Endodermal cell (in vitro differentiated cells): ENCODE results near the gene DHX38. TPM values are rescaled to one million over a fixed set of nuclear protein-coding genes. Genes with fewer than 3 reads are reported as not detected.
"Not testable (repeated sequence)": the region's sequence is repeated elsewhere in the genome, so short reads cannot be mapped to it uniquely, and the experiment has no call there.

Experiments
- DNase-seq: peaks from one replicate; pipeline ENCODE4 v3.0.0-alpha.2; 2017
- H3K27ac ChIP-seq: 2 replicates; pipeline ENCODE4 v1.5.1; 2013; ENCODE audit warnings: mild to moderate bottlenecking, low read depth, low read length, moderate library complexity
- H3K27me3 ChIP-seq: 2 replicates; pipeline ENCODE4 v1.6.1; 2013; ENCODE audit warnings: mild to moderate bottlenecking, low read length, moderate library complexity; ENCODE audit not compliant: insufficient read depth, control insufficient read depth, poor library complexity, severe bottlenecking
- H3K36me3 ChIP-seq: 2 replicates; pipeline ENCODE4 v1.7.0; 2013; ENCODE audit warnings: mild to moderate bottlenecking, low read length, moderate library complexity; ENCODE audit not compliant: control insufficient read depth, insufficient read depth
- H3K4me1 ChIP-seq: one replicate; pipeline ENCODE4 v1.7.0; 2013; ENCODE audit warnings: low read length; ENCODE audit not compliant: control insufficient read depth, insufficient read depth
- H3K4me3 ChIP-seq: 2 replicates; pipeline ENCODE4 v1.5.1; 2013; ENCODE audit warnings: mild to moderate bottlenecking, low read length, moderate library complexity
- H3K9ac ChIP-seq: 2 replicates; pipeline ENCODE4 v1.6.1; 2013; ENCODE audit warnings: mild to moderate bottlenecking, low read length, moderate library complexity; ENCODE audit not compliant: poor library complexity, severe bottlenecking; ENCODE audit errors: extremely low read depth
- H3K9me3 ChIP-seq: 2 replicates; pipeline ENCODE4 v1.6.1; 2013; ENCODE audit warnings: mild to moderate bottlenecking, low read length, moderate library complexity; ENCODE audit not compliant: control insufficient read depth
- H3K27ac Mint-ChIP-seq: 2 replicates; pipeline ENCODE4 v1.8.0; 2020; ENCODE audit warnings: mixed read lengths
- H3K27me3 Mint-ChIP-seq: 2 replicates; pipeline ENCODE4 v1.8.0; 2021; ENCODE audit warnings: mild to moderate bottlenecking, mixed read lengths; ENCODE audit not compliant: insufficient read depth
- H3K36me3 Mint-ChIP-seq: 2 replicates; pipeline ENCODE4 v1.8.0; 2020; ENCODE audit warnings: low read depth, mixed read lengths
- H3K4me1 Mint-ChIP-seq: 2 replicates; pipeline ENCODE4 v1.8.0; 2020; ENCODE audit warnings: mixed read lengths
- H3K4me3 Mint-ChIP-seq: 2 replicates; pipeline ENCODE4 v1.8.0; 2020; ENCODE audit warnings: mild to moderate bottlenecking, moderate library complexity, mixed read lengths
- H3K9me3 Mint-ChIP-seq: 2 replicates; pipeline ENCODE4 v1.8.0; 2020; ENCODE audit warnings: mild to moderate bottlenecking, mixed read lengths
- WGBS, 2 experiments: methylation state at CpG; one replicate each; pipeline versions ENCODE4 v1.1.5 to v1.1.7; 2013; ENCODE audit warnings: missing lambda C conversion rate in 2 of 2, mixed read lengths in 1 of 2; ENCODE audit not compliant: insufficient coverage in 1 of 2, insufficient read length in 1 of 2; 5-methylcytosine and 5-hydroxymethylcytosine counted together
- total RNA-seq, 2 donors: library from RNA; stranded (reverse); fragmentation: NEBNext Ultra II Directional in 1 of 2; extraction: Animal tissue kit (Norgen Biotek cat#: 25700) in 1 of 2; gene quantifications; 2 replicates in 1 of 2; 3 replicates in 1 of 2; pipeline ENCODE4 v1.2.1, GENCODE V29; 2021
- TF ChIP-seq, protein P1 (sequence below): fragments of 200-600 bp; sonication (generic); conservative IDR thresholded peaks from 2 replicates; pipeline ENCODE4 v1.5.0; 2021; ENCODE audit warnings: antibody characterized with exemption, mild to moderate bottlenecking

Gene DHX38
- total RNA-seq, 2 donors from 2014 or later, result 66.9 to 80.1 TPM

DNA sequence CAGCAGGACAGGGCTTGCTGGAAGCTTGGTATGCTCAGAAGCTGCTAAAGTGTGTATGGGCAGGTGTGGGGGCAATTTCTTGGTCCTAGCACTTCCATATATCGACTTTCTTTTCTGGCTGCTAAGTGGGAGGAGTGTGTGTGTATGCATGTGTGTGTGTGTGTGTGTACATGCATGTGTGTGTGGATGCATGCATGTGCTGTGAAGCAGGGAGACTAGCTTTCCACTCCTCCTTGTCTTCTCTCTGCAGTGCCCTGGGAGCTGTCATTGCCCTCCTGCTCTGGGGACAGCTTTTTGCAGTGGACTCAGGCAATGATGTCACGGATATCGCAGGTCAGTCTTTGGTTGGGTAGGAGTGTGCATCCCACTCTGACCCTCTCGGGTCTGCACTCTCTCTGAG lies 37.7 kb upstream of the DHX38 start:
- H3K27ac Mint-ChIP-seq, result no peak overlapping the region
- no peaks in the 10 kb centered on the region for H3K36me3 Mint-ChIP-seq
- H3K9me3 Mint-ChIP-seq, result no peaks in the 10 kb centered on the region
- Histone ChIP-seq H3K4me3 (no peak overlapping the region), H3K9ac (no peak overlapping the region), H3K27ac (no peak overlapping the region), H3K27me3 (no peaks in the 10 kb centered on the region), H3K4me1 (no peaks in the 10 kb centered on the region), H3K36me3 (no peaks in the 10 kb centered on the region), H3K9me3 (no peaks in the 10 kb centered on the region)
- TF ChIP-seq, protein P1, sequence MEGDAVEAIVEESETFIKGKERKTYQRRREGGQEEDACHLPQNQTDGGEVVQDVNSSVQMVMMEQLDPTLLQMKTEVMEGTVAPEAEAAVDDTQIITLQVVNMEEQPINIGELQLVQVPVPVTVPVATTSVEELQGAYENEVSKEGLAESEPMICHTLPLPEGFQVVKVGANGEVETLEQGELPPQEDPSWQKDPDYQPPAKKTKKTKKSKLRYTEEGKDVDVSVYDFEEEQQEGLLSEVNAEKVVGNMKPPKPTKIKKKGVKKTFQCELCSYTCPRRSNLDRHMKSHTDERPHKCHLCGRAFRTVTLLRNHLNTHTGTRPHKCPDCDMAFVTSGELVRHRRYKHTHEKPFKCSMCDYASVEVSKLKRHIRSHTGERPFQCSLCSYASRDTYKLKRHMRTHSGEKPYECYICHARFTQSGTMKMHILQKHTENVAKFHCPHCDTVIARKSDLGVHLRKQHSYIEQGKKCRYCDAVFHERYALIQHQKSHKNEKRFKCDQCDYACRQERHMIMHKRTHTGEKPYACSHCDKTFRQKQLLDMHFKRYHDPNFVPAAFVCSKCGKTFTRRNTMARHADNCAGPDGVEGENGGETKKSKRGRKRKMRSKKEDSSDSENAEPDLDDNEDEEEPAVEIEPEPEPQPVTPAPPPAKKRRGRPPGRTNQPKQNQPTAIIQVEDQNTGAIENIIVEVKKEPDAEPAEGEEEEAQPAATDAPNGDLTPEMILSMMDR, result no peak
- DNase-seq, result no peak
- WGBS, 2 experiments, result 90 to 94% methylated on average over 3 to 4 of the region's 4 CpGs
- peaks cover 1% of the 10 kb centered on the region for H3K27me3 Mint-ChIP-seq
- H3K4me1 Mint-ChIP-seq, result peaks cover 23% of the 10 kb centered on the region
- no peak overlapping the region for H3K4me3 Mint-ChIP-seq

DNA sequence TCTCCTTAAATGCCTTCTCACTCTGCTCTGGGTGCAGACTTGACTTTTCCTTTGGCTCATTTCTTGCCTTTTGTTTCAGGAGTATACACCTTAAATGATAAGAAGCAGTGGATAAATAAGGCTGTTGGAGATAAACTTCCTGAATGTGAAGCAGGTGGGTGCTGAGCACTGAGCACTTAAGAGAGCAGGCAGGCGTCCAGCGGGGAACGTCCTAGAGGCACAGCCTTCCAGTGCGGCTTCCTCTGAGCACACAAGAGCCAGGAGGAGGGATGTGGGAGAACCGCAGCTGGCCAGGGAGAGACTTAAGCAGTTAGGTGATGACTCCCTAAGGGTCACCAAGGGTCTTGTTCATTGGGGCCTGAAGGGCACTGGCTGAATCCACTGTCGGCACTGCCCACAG lies 36.3 kb upstream of the DHX38 start:
- H3K36me3 ChIP-seq, DNase-seq, H3K9ac ChIP-seq, H3K4me3 ChIP-seq, H3K9me3 Mint-ChIP-seq, H3K27me3 Mint-ChIP-seq, H3K4me1 ChIP-seq, H3K27me3 ChIP-seq, H3K9me3 ChIP-seq, H3K27ac ChIP-seq, H3K27ac Mint-ChIP-seq, H3K4me3 Mint-ChIP-seq, H3K36me3 Mint-ChIP-seq: not testable (repeated sequence)
- H3K4me1 Mint-ChIP-seq, result peaks cover 34% of the 10 kb centered on the region
- WGBS, 2 experiments, result 81% methylated on average over 2 of the region's 6 CpGs; no CpG with 5 or more reads in 1 of the 2 experiments

DNA sequence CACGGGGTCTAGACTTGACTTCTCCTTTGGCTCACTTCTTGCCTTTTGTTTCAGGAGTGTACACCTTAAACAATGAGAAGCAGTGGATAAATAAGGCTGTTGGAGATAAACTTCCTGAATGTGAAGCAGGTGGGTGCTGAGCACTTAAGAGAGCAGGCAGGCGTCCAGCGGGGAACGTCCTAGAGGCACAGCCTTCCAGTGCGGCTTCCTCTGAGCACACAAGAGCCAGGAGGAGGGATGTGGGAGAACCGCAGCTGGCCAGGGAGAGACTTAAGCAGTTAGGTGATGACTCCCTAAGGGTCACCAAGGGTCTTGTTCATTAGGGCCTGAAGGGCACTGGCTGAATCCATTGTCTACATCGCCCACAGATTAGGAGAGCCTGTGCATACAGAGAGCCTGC lies 34.6 kb upstream of the DHX38 start:
- H3K27me3 ChIP-seq, H3K9ac ChIP-seq, H3K36me3 Mint-ChIP-seq, H3K27ac ChIP-seq, H3K4me3 Mint-ChIP-seq, H3K4me3 ChIP-seq, H3K27me3 Mint-ChIP-seq, H3K4me1 ChIP-seq, H3K9me3 ChIP-seq, H3K9me3 Mint-ChIP-seq, DNase-seq, H3K27ac Mint-ChIP-seq, H3K36me3 ChIP-seq: not testable (repeated sequence)
- 90 to 93% methylated on average over 2 to 3 of the region's 7 CpGs for WGBS, 2 experiments
- H3K4me1 Mint-ChIP-seq, result peaks cover 36% of the 10 kb centered on the region

DNA sequence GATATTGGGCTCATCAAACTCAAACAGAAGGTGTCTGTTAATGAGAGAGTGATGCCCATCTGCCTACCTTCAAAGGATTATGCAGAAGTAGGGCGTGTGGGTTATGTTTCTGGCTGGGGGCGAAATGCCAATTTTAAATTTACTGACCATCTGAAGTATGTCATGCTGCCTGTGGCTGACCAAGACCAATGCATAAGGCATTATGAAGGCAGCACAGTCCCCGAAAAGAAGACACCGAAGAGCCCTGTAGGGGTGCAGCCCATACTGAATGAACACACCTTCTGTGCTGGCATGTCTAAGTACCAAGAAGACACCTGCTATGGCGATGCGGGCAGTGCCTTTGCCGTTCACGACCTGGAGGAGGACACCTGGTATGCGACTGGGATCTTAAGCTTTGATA lies 33.2 kb upstream of the DHX38 start:
- no peak overlapping the region for H3K9ac ChIP-seq
- Mint-ChIP-seq H3K27ac (no peak overlapping the region), H3K9me3 (peaks cover 7% of the 10 kb centered on the region), H3K4me1 (peaks cover 27% of the 10 kb centered on the region), H3K4me3 (no peak overlapping the region), H3K27me3 (peaks cover 7% of the 10 kb centered on the region), H3K36me3 (peaks cover 6% of the 10 kb centered on the region)
- WGBS, 2 experiments, result 91 to 93% methylated on average over 6 to 9 of the region's 9 CpGs
- H3K4me3 ChIP-seq, result no peak overlapping the region
- H3K36me3 ChIP-seq, result no peaks in the 10 kb centered on the region
- H3K9me3 ChIP-seq, result peaks cover 14% of the 10 kb centered on the region
- no peak overlapping the region for H3K27ac ChIP-seq
- no peaks in the 10 kb centered on the region for H3K27me3 ChIP-seq
- TF ChIP-seq, protein P1, result no peak
- no peaks in the 10 kb centered on the region for H3K4me1 ChIP-seq
- DNase-seq, result no peak
